Gastrocnemius medialis (tissue), 4 donors: ENCODE results near the gene MARCHF2. TPM values are rescaled to one million over a fixed set of nuclear protein-coding genes. Genes with fewer than 3 reads are reported as not detected.
A peak's percentile ranks its signal among the peaks of the same experiment; 100 is the strongest.

ENCODE experiments used
- ATAC-seq, 2 donors: fragments of 150-250 bp; one replicate each; pipeline ENCODE4 v1.9.1; 2016
- DNase-seq, 2 donors: peaks; one replicate each; pipeline ENCODE4 v3.0.0-alpha.2; 2019
- H3K27ac ChIP-seq, 4 donors: fragments of 200-600 bp; sonication (generic); 1 replicate in 1 of 4; 2 replicates in 3 of 4; pipeline ENCODE4 v1.5.1; 2016 to 2018; ENCODE audit warnings: mild to moderate bottlenecking in 2 of 4, moderate library complexity in 1 of 4
- H3K27me3 ChIP-seq, 3 donors: fragments of 200-600 bp; sonication (generic) in 2 of 3; 1 replicate in 1 of 3; 2 replicates in 2 of 3; pipeline versions ENCODE4 v1.5.1 to v1.6.0; 2016 to 2019; ENCODE audit warnings: mild to moderate bottlenecking in 1 of 3, moderate library complexity in 1 of 3
- H3K36me3 ChIP-seq, 2 donors: fragments of 200-600 bp; sonication (generic) in 1 of 2; one replicate each; pipeline ENCODE4 v1.5.1; 2017 to 2018
- H3K4me1 ChIP-seq, 2 donors: fragments of 200-600 bp; sonication (generic) in 1 of 2; one replicate each; pipeline ENCODE4 v1.5.1; 2016 to 2017; ENCODE audit warnings: mild to moderate bottlenecking in 2 of 2
- H3K4me3 ChIP-seq, 4 donors: fragments of 200-600 bp; sonication (generic) in 3 of 4; 1 replicate in 1 of 4; 2 replicates in 3 of 4; pipeline ENCODE4 v1.5.1; 2016 to 2019; ENCODE audit warnings: mild to moderate bottlenecking in 2 of 4
- H3K9me3 ChIP-seq, 3 donors: fragments of 200-600 bp; sonication (generic) in 2 of 3; 1 replicate in 1 of 3; 2 replicates in 2 of 3; pipeline ENCODE4 v1.5.1; 2016 to 2019
- CTCF ChIP-seq, 5 experiments: fragments of 450-650 bp in 3 of 5; fragments of 200-600 bp in 2 of 5; sonication (generic) in 2 of 5; IDR thresholded peaks in 4 of 5; conservative IDR thresholded peaks in 1 of 5; 1 replicate in 4 of 5; 2 replicates in 1 of 5; pipeline ENCODE4 v1.5.1; 2016 to 2019; ENCODE audit warnings: antibody characterized with exemption in 5 of 5, mild to moderate bottlenecking in 3 of 5, moderate library complexity in 3 of 5
- POLR2A ChIP-seq, 2 donors: fragments of 450-650 bp; IDR thresholded peaks; one replicate each; pipeline ENCODE4 v1.6.1; 2017; ENCODE audit warnings: antibody characterized with exemption in 2 of 2, mild to moderate bottlenecking in 2 of 2, moderate library complexity in 2 of 2
- in situ Hi-C, 4 donors: fragments of 200-750 bp; cut with MboI; loops; one replicate each; pipeline versions ENCODE4 v1.15.0 to v1.8.0; 2017; ENCODE audit warnings: low sequenced_read_pairs in 4 of 4
- intact Hi-C: fragments of 100-400 bp; cut with DNase I; formaldehyde crosslinking; loops from one replicate; pipeline ENCODE4 v1.15.1; 2023; ENCODE audit warnings: low total_unique reads
- total RNA-seq, 4 donors: library from RNA; depleted of rRNA; stranded (reverse); fragments of >200 nt; gene quantifications; one replicate each; pipeline versions ENCODE4 v1.1.0 to v1.2.3, GENCODE V29; 2016

MARCHF2 gene
- total RNA-seq, 4 donors from 2014 or later: 173 to 183 (median 176) TPM

- in situ Hi-C loops (no loop called here), intact Hi-C loops (no loop called here)
- Histone ChIP-seq H3K36me3 (peaks cover 0 to 48% of the 10 kb centered on the region in 2 donors), H3K4me3 (no peak overlapping the region), H3K27ac (no peak overlapping the region), H3K9me3 (no peaks in the 10 kb centered on the region), H3K4me1 (peaks cover 22 to 30% of the 10 kb centered on the region in 2 donors), H3K27me3 (no peaks in the 10 kb centered on the region)
- ATAC-seq (no peak), DNase-seq (no peak)
- TF ChIP-seq POLR2A (IDR thresholded peaks at IDR 0.05) (no peak), CTCF (IDR thresholded peaks at IDR 0.05 in 4 of 5, conservative IDR thresholded peaks at IDR 0.05 in 1 of 5) (no peak)
Measured at GRCh38 chr19:8482696-8483095, 69.6 kb downstream of the MARCHF2 start.

DNA sequence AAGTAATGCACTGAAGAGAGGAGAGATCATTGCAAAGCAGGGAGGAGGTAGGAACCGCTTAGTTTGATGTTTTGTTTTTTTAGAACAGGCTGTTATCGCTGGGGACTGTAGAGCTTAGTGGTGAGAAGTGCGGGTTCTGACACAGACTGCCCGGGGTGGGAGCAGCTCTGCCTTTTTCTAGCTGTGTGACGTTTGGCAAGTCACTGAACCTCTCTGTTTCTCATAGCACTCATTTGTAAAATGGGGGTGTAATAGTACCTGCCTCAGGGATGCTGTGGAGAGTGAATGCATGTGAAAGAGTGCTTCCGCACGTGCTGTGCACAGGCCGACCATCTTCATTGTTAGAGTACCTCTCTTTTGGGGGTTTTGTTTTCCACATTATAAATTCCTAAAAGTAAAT lies 70.1 kb downstream of the MARCHF2 start:
- in situ Hi-C loops: no loop called here
- TF ChIP-seq POLR2A (IDR thresholded peaks at IDR 0.05) (no peak), CTCF (IDR thresholded peaks at IDR 0.05 in 4 of 5, conservative IDR thresholded peaks at IDR 0.05 in 1 of 5) (no peak)

GRCh38 chr19:8484331-8484894 lies 71.3 kb downstream of the MARCHF2 start:
- Histone ChIP-seq H3K9me3 (no peaks in the 10 kb centered on the region), H3K4me3 (no peak overlapping the region), H3K4me1 (peaks cover 18 to 19% of the 10 kb centered on the region in 2 donors), H3K27me3 (no peaks in the 10 kb centered on the region), H3K36me3 (peaks cover 0 to 64% of the 10 kb centered on the region in 2 donors), H3K27ac (no peak overlapping the region)
- no peak for ATAC-seq
- peak; percentile 24 to 56 for DNase-seq
- intact Hi-C loops: no loop called here
- no peak for TF ChIP-seq POLR2A (IDR thresholded peaks at IDR 0.05)
- no peak for TF ChIP-seq CTCF (IDR thresholded peaks at IDR 0.05 in 4 of 5, conservative IDR thresholded peaks at IDR 0.05 in 1 of 5)
- in situ Hi-C loops: no loop called here

More for the DNA sequence above, 70.1 kb downstream of the MARCHF2 start:
- no peak overlapping the region for H3K27ac ChIP-seq
- no peaks in the 10 kb centered on the region for H3K9me3 ChIP-seq
- ATAC-seq (no peak), DNase-seq (no peak)
- H3K4me1 ChIP-seq: peaks cover 22 to 25% of the 10 kb centered on the region in 2 donors
- H3K27me3 ChIP-seq: no peaks in the 10 kb centered on the region
- H3K4me3 ChIP-seq: no peak overlapping the region
- intact Hi-C loops: no loop called here
- peaks cover 0 to 52% of the 10 kb centered on the region in 2 donors for H3K36me3 ChIP-seq

DNA sequence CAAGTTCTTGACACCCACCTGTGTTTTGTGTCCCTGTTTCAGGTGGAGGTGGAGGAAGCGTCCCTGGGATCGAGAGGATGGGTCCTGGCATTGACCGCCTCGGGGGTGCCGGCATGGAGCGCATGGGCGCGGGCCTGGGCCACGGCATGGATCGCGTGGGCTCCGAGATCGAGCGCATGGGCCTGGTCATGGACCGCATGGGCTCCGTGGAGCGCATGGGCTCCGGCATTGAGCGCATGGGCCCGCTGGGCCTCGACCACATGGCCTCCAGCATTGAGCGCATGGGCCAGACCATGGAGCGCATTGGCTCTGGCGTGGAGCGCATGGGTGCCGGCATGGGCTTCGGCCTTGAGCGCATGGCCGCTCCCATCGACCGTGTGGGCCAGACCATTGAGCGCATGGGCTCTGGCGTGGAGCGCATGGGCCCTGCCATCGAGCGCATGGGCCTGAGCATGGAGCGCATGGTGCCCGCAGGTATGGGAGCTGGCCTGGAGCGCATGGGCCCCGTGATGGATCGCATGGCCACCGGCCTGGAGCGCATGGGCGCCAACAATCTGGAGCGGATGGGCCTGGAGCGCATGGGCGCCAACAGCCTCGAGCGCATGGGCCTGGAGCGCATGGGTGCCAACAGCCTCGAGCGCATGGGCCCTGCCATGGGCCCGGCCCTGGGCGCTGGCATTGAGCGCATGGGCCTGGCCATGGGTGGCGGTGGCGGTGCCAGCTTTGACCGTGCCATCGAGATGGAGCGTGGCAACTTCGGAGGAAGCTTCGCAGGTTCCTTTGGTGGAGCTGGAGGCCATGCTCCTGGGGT lies 72.7 kb downstream of the MARCHF2 start:
- Histone ChIP-seq H3K27me3 (no peaks in the 10 kb centered on the region), H3K9me3 (no peaks in the 10 kb centered on the region), H3K27ac (no peak overlapping the region), H3K4me1 (peaks cover 16 to 17% of the 10 kb centered on the region in 2 donors), H3K4me3 (no peak overlapping the region), H3K36me3 (peaks cover 0 to 67% of the 10 kb centered on the region in 2 donors)
- DNase-seq (no peak), ATAC-seq (no peak)
- TF ChIP-seq POLR2A (IDR thresholded peaks at IDR 0.05) (no peak), CTCF (IDR thresholded peaks at IDR 0.05 in 4 of 5, conservative IDR thresholded peaks at IDR 0.05 in 1 of 5) (no peak)
- in situ Hi-C loops: no loop called here
- intact Hi-C loops: no loop called here
